H1 (cell line): Measurements from ENCODE around the gene CD247. TPM values are rescaled to one million over a fixed set of nuclear protein-coding genes. Genes with fewer than 3 reads are reported as not detected.

ENCODE experiments used
- CTCF ChIA-PET: fragments of 300-600 bp; sonication (Branson Sonifier 250); formaldehyde crosslinking; loops from one replicate; lab custom pipeline; 2021; ENCODE audit not compliant: partially characterized antibody; lab: Charles Lee
- POLR2A ChIA-PET: fragments of 300-600 bp; sonication (Branson Sonifier 250); formaldehyde crosslinking; loops from one replicate; lab custom pipeline; 2021; ENCODE audit warnings: inconsistent platforms; ENCODE audit not compliant: partially characterized antibody; lab: Charles Lee
- DNase-seq, 2 experiments: peaks; one replicate each; pipeline versions ENCODE4 v3.0.0 to v3.0.0-alpha.2; 2010 to 2022; ENCODE audit warnings: low spot score in 2 of 2, low read depth in 1 of 2, mixed read lengths in 1 of 2
- FAIRE-seq: peaks from 2 replicates; lab custom pipeline; 2011; peaks lifted over from hg19 to GRCh38; lab: Jason Lieb, UNC
- H2AFZ ChIP-seq: 2 replicates; pipeline ENCODE4 v1.8.1; 2012; ENCODE audit warnings: low read length, inconsistent platforms
- H2AK5ac ChIP-seq: 2 replicates; pipeline ENCODE4 v1.6.1; 2013; ENCODE audit warnings: low read depth, low read length
- H2BK120ac ChIP-seq: replicated peaks from 2 replicates; pipeline ENCODE3; 2013; ENCODE audit warnings: low read depth, low read length, inconsistent platforms
- H2BK12ac ChIP-seq: 2 replicates; pipeline ENCODE4 v1.6.1; 2013; ENCODE audit warnings: low read depth, low read length
- H2BK15ac ChIP-seq: 2 replicates; pipeline ENCODE4 v1.6.1; 2013; ENCODE audit warnings: low read length
- H2BK20ac ChIP-seq: 2 replicates; pipeline ENCODE4 v1.6.1; 2013; ENCODE audit warnings: low read length
- H2BK5ac ChIP-seq: 2 replicates; pipeline ENCODE4 v1.6.1; 2013; ENCODE audit warnings: low read depth, low read length
- H3K14ac ChIP-seq: 2 replicates; pipeline ENCODE4 v1.6.1; 2013; ENCODE audit warnings: inconsistent platforms; ENCODE audit not compliant: insufficient read length
- H3K18ac ChIP-seq: 2 replicates; pipeline ENCODE4 v1.6.1; 2013; ENCODE audit warnings: low read length; ENCODE audit errors: extremely low read depth
- H3K23ac ChIP-seq: 2 replicates; pipeline ENCODE4 v1.6.1; 2013; ENCODE audit warnings: inconsistent platforms; ENCODE audit not compliant: insufficient read length
- H3K23me2 ChIP-seq: 2 replicates; pipeline ENCODE4 v1.6.1; 2013; ENCODE audit warnings: low read depth, low read length
- H3K27ac ChIP-seq: 2 replicates; pipeline ENCODE4 v1.6.1; 2011; ENCODE audit warnings: low read depth, low read length, inconsistent platforms
- H3K27me3 ChIP-seq, 4 experiments: replicated peaks in 1 of 4; 1 replicate in 1 of 4; 2 replicates in 3 of 4; pipeline versions ENCODE4 v1.6.1 to v1.8.1; 2011 to 2013; ENCODE audit warnings: low read length in 3 of 4, mild to moderate bottlenecking in 3 of 4, inconsistent platforms in 2 of 4, mixed read lengths in 2 of 4, moderate library complexity in 1 of 4; ENCODE audit not compliant: control insufficient read depth in 3 of 4, insufficient read depth in 3 of 4; ENCODE audit errors: extremely low read depth in 1 of 4
- H3K36me3 ChIP-seq, 4 experiments: 2 replicates each; pipeline versions ENCODE4 v1.6.1 to v1.8.1; 2011 to 2013; ENCODE audit warnings: mild to moderate bottlenecking in 4 of 4, low read length in 3 of 4, moderate library complexity in 2 of 4, control low read depth in 1 of 4, inconsistent platforms in 1 of 4; ENCODE audit not compliant: insufficient read depth in 4 of 4, control insufficient read depth in 2 of 4
- H3K4ac ChIP-seq: replicated peaks from 2 replicates; pipeline ENCODE3; 2013; ENCODE audit warnings: low read length, low read depth, mixed read lengths, inconsistent platforms; ENCODE audit not compliant: insufficient read length
- H3K4me1 ChIP-seq, 4 experiments: replicated peaks in 1 of 4; 1 replicate in 1 of 4; 2 replicates in 3 of 4; pipeline versions ENCODE4 v1.6.1 to v1.8.1; 2011 to 2013; ENCODE audit warnings: low read length in 3 of 4, inconsistent platforms in 2 of 4, mixed read lengths in 1 of 4; ENCODE audit not compliant: insufficient read depth in 4 of 4, control insufficient read depth in 3 of 4
- H3K4me2 ChIP-seq, 2 experiments: 2 replicates each; pipeline versions ENCODE4 v1.6.1 to v1.8.1; 2011 to 2013; ENCODE audit warnings: low read depth in 2 of 2, low read length in 2 of 2, control low read depth in 1 of 2, inconsistent platforms in 1 of 2, mild to moderate bottlenecking in 1 of 2; ENCODE audit not compliant: insufficient read depth in 1 of 2
- H3K4me3 ChIP-seq, 4 experiments: fragments of 200-600, 300-600 bp in 1 of 4; sonication (generic), shearing (Covaris generic), sonication (Bioruptor Twin) in 1 of 4; 2 replicates each; pipeline versions ENCODE4 v1.5.1 to v1.8.1; 2011 to 2016; ENCODE audit warnings: low read length in 4 of 4, low read depth in 3 of 4, control low read depth in 2 of 4, inconsistent platforms in 2 of 4, mild to moderate bottlenecking in 2 of 4, mixed read lengths in 1 of 4, moderate library complexity in 1 of 4; ENCODE audit not compliant: insufficient read depth in 2 of 4; ENCODE audit errors: extremely low read depth in 1 of 4
- H3K56ac ChIP-seq: replicated peaks from 2 replicates; pipeline ENCODE3; 2013; ENCODE audit warnings: low read depth, mild to moderate bottlenecking, mixed read lengths, low read length, inconsistent platforms; ENCODE audit not compliant: insufficient read length
- H3K79me1 ChIP-seq: 2 replicates; pipeline ENCODE4 v1.6.1; 2013; ENCODE audit warnings: low read depth, low read length, control low read depth
- H3K79me2 ChIP-seq, 2 experiments: 2 replicates each; pipeline versions ENCODE4 v1.6.1 to v1.8.1; 2012 to 2013; ENCODE audit warnings: low read length in 2 of 2, mild to moderate bottlenecking in 2 of 2, inconsistent platforms in 1 of 2; ENCODE audit not compliant: insufficient read depth in 2 of 2, control insufficient read depth in 1 of 2
- H3K9ac ChIP-seq, 4 experiments: replicated peaks in 1 of 4; 1 replicate in 1 of 4; 2 replicates in 3 of 4; pipeline versions ENCODE4 v1.6.1 to v1.8.1; 2011 to 2013; ENCODE audit warnings: low read depth in 3 of 4, low read length in 3 of 4, control low read depth in 2 of 4, mild to moderate bottlenecking in 2 of 4, moderate library complexity in 2 of 4, inconsistent platforms in 1 of 4; ENCODE audit errors: extremely low read depth in 1 of 4
- H3K9me3 ChIP-seq, 2 experiments: 2 replicates each; pipeline versions ENCODE4 v1.6.1 to v1.8.1; 2012 to 2013; ENCODE audit warnings: mild to moderate bottlenecking in 2 of 2, moderate library complexity in 2 of 2, control low read depth in 1 of 2, inconsistent platforms in 1 of 2, low read depth in 1 of 2, low read length in 1 of 2, mixed read lengths in 1 of 2; ENCODE audit not compliant: insufficient read depth in 2 of 2
- H4K20me1 ChIP-seq, 2 experiments: replicated peaks in 1 of 2; 2 replicates each; pipeline versions ENCODE3 to v1.8.1; 2011 to 2013; ENCODE audit warnings: inconsistent platforms in 2 of 2, low read length in 2 of 2, mild to moderate bottlenecking in 1 of 2; ENCODE audit not compliant: insufficient read depth in 2 of 2, control insufficient read depth in 1 of 2
- H4K5ac ChIP-seq: 2 replicates; pipeline ENCODE4 v1.6.1; 2013; ENCODE audit warnings: low read length, low read depth, mixed read lengths, inconsistent platforms; ENCODE audit not compliant: insufficient read length
- H4K8ac ChIP-seq: 2 replicates; pipeline ENCODE4 v1.8.0; 2013; ENCODE audit warnings: mild to moderate bottlenecking, moderate library complexity, low read length, inconsistent platforms; ENCODE audit not compliant: insufficient read depth; ENCODE audit errors: extremely low read depth
- H4K91ac ChIP-seq: replicated peaks from 2 replicates; pipeline ENCODE3; 2013; ENCODE audit warnings: low read length, mixed read lengths, inconsistent platforms; ENCODE audit not compliant: insufficient read length
- BRCA1 ChIP-seq: IDR thresholded peaks from 2 replicates; pipeline ENCODE4 v1.6.1; 2012; ENCODE audit warnings: low read depth, low read length, improper control_type of control experiment
- CBX8 ChIP-seq: fragments of 300-800, 300-1000 bp; sonication (generic); IDR thresholded peaks from 2 replicates; pipeline ENCODE4 v1.7.1; 2016; ENCODE audit warnings: low read depth, low read length, borderline replicate concordance
- GTF2F1 ChIP-seq: IDR thresholded peaks from 2 replicates; pipeline ENCODE4 v1.6.1; 2012; ENCODE audit warnings: low read depth, low read length, improper control_type of control experiment, borderline replicate concordance
- POLR2A ChIP-seq, 2 experiments: IDR thresholded peaks; 1 replicate in 1 of 2; 2 replicates in 1 of 2; pipeline ENCODE4 v1.6.1; 2011; ENCODE audit warnings: low read depth in 2 of 2, low read length in 2 of 2, mild to moderate bottlenecking in 2 of 2; ENCODE audit errors: control extremely low read depth in 1 of 2
- POU5F1 ChIP-seq: IDR thresholded peaks from 2 replicates; pipeline ENCODE4 v1.6.1; 2011; ENCODE audit warnings: low read depth, mild to moderate bottlenecking, low read length, moderate library complexity
- SP1 ChIP-seq: IDR thresholded peaks from 2 replicates; pipeline ENCODE4 v1.6.1; 2011; ENCODE audit warnings: low read depth, low read length
- SRF ChIP-seq: IDR thresholded peaks from 2 replicates; pipeline ENCODE4 v1.6.1; 2011; ENCODE audit warnings: mild to moderate bottlenecking, low read depth, low read length, moderate library complexity
- SUZ12 ChIP-seq: fragments of 200-600 bp; sonication (generic); IDR thresholded peaks from 2 replicates; pipeline ENCODE4 v1.6.1; 2012; ENCODE audit warnings: mild to moderate bottlenecking, inconsistent platforms, low read length, moderate library complexity, mixed read lengths
- TAF1 ChIP-seq: IDR thresholded peaks from 2 replicates; pipeline ENCODE4 v1.6.1; 2011; ENCODE audit warnings: mild to moderate bottlenecking, low read depth, low read length
- WGBS, 2 experiments: shearing (Covaris generic) in 1 of 2; methylation state at CpG; one replicate each; pipeline versions ENCODE4 v1.1.6 to v1.1.7; 2013 to 2015; ENCODE audit warnings: low lambda C conversion rate in 2 of 2, mixed read lengths in 2 of 2, inconsistent platforms in 1 of 2, low coverage in 1 of 2, missing lambda C conversion rate in 1 of 2; ENCODE audit not compliant: insufficient replicate concordance in 2 of 2, insufficient coverage in 1 of 2, insufficient read length in 1 of 2; ENCODE audit errors: extremely low coverage in 1 of 2, missing lambda C conversion rate in 1 of 2; 5-methylcytosine and 5-hydroxymethylcytosine counted together
- polyA plus RNA-seq, 7 experiments: library from polyadenylated mRNA; depleted of rRNA in 3 of 7; stranded (reverse) in 5 of 7; unstranded in 2 of 7; fragments of >200 nt in 5 of 7; fragments of 200-250 nt in 2 of 7; gene quantifications; 1 replicate in 5 of 7; 2 replicates in 1 of 7; 4 replicates in 1 of 7; pipeline versions ENCODE4 v1.2.1 to v1.2.3, GENCODE V29; 2011 to 2013; ENCODE audit warnings: missing spikeins in 2 of 7, mixed read lengths in 2 of 7
- total RNA-seq: library from RNA; stranded (reverse); fragmentation: NEBNext Ultra II Directional; extraction: Animal tissue kit (Norgen Biotek cat#: 25700); gene quantifications from 2 replicates; pipeline ENCODE4 v1.2.1, GENCODE V29; 2021

Gene CD247
- total and polyA plus RNA-seq, 2 of the 8 experiments (the other 6 are each of a cell fraction or from before 2014, with no cell fraction given), result 2.0 to 2.2 TPM

GRCh38 chr1:167413328-167413727 is 105.0 kb downstream of the CD247 start:
- H3K79me1 ChIP-seq, result no peaks in the 10 kb centered on the region
- H3K14ac ChIP-seq, result no peak overlapping the region
- peaks cover 3 to 33% (median 16%) of the 10 kb centered on the region in 4 experiments; a peak in 7 of 8 replicates for H3K36me3 ChIP-seq
- TF ChIP-seq SUZ12 (no peak), POU5F1 (no peak), GTF2F1 (no peak), SP1 (no peak), POLR2A (IDR thresholded peaks at IDR 0.05; ENCODE audit: control extremely low read depth in 1 of 2, low read depth in 2 of 2, low read length in 2 of 2) (no peak), BRCA1 (no peak), CBX8 (no peak), TAF1 (no peak), SRF (no peak)
- H2AFZ ChIP-seq, result no peak overlapping the region
- FAIRE-seq, result no peak
- no peak overlapping the region for H3K4ac ChIP-seq
- 92% methylated on average over 3 of the region's 3 CpGs; no CpG with 5 or more reads in 1 of the 2 experiments for WGBS, 2 experiments
- H3K56ac ChIP-seq, result no peak overlapping the region
- H3K4me2 ChIP-seq, result no peak overlapping the region
- ChIA-PET CTCF (interaction anchor here (0.7 to 2.5 kb wide), 6 partner anchors 11 to 127 kb away, joined by 3 to 11 read pairs (median 4); no protein-coding TSS in a partner anchor), POLR2A (no interaction called here)
- DNase-seq, result no peak
- no peak overlapping the region for H2BK12ac ChIP-seq
- H3K4me3 ChIP-seq, result no peak overlapping the region
- H3K27me3 ChIP-seq, result no peaks in the 10 kb centered on the region
- H4K91ac ChIP-seq, result no peak overlapping the region
- H3K18ac ChIP-seq, result no peak overlapping the region
- peaks cover 2% of the 10 kb centered on the region; the same call in 1 of the 2 replicates for H3K23me2 ChIP-seq
- H4K8ac ChIP-seq, result no peak overlapping the region
- no peaks in the 10 kb centered on the region for H4K20me1 ChIP-seq
- no peak overlapping the region for H2AK5ac ChIP-seq
- no peak overlapping the region for H2BK120ac ChIP-seq
- H3K23ac ChIP-seq, result no peak overlapping the region
- H2BK5ac ChIP-seq, result no peak overlapping the region
- H3K9ac ChIP-seq, result no peak overlapping the region
- no peaks in the 10 kb centered on the region for H3K79me2 ChIP-seq
- H2BK20ac ChIP-seq, result no peak overlapping the region
- no peak overlapping the region for H4K5ac ChIP-seq
- H3K27ac ChIP-seq, result no peak overlapping the region
- H3K9me3 ChIP-seq, result no peaks in the 10 kb centered on the region
- no peak overlapping the region for H2BK15ac ChIP-seq
- no peaks in the 10 kb centered on the region; a peak in 2 of 7 replicates for H3K4me1 ChIP-seq
